GM23338 (cell line): ENCODE results near the gene LRCH2. TPM values are rescaled to one million over a fixed set of nuclear protein-coding genes. Genes with fewer than 3 reads are reported as not detected.

Experiments
- ATAC-seq: fragments of 200-7000 bp; cut with Tn5 transposase; 3 replicates; pipeline ENCODE4 v1.9.1; 2020
- DNase-seq: peaks from one replicate; pipeline ENCODE4 v3.0.0-alpha.2; 2015; ENCODE audit warnings: low spot score
- H2AFZ ChIP-seq: fragments of 200-600 bp; sonication (generic); 2 replicates; pipeline ENCODE4 v1.8.0; 2016; ENCODE audit warnings: antibody characterized with exemption, mild to moderate bottlenecking, moderate library complexity
- H3F3A ChIP-seq: fragments of 200-600 bp; sonication (generic); replicated peaks from 2 replicates; pipeline ENCODE4 v1.8.0; 2017; ENCODE audit warnings: antibody characterized with exemption, mixed run types, low read depth
- H3K27ac ChIP-seq: fragments of 200-600 bp; sonication (generic); 2 replicates; pipeline ENCODE4 v1.6.1; 2016; ENCODE audit warnings: low read depth
- H3K27me3 ChIP-seq: fragments of 200-600 bp; sonication (generic); 2 replicates; pipeline ENCODE4 v1.8.0; 2016; ENCODE audit warnings: mild to moderate bottlenecking, mixed run types, moderate library complexity; ENCODE audit not compliant: insufficient read depth
- H3K36me3 ChIP-seq: fragments of 200-600 bp; sonication (generic); 2 replicates; pipeline ENCODE4 v1.8.0; 2016; ENCODE audit warnings: mild to moderate bottlenecking; ENCODE audit not compliant: insufficient read depth
- H3K4me1 ChIP-seq: fragments of 200-600 bp; sonication (generic); 2 replicates; pipeline ENCODE4 v1.8.0; 2016; ENCODE audit warnings: mild to moderate bottlenecking, moderate library complexity; ENCODE audit not compliant: insufficient read depth
- H3K4me2 ChIP-seq: fragments of 200-600 bp; sonication (generic); 2 replicates; pipeline ENCODE4 v1.7.1; 2017; ENCODE audit warnings: mixed run types
- H3K4me3 ChIP-seq: fragments of 200-600 bp; sonication (generic); 2 replicates; pipeline ENCODE4 v1.6.1; 2016; ENCODE audit warnings: mixed run types
- H3K79me2 ChIP-seq: fragments of 200-600 bp; sonication (generic); replicated peaks from 2 replicates; pipeline ENCODE4 v1.8.0; 2017; ENCODE audit warnings: mild to moderate bottlenecking; ENCODE audit not compliant: insufficient read depth
- H3K9me2 ChIP-seq: fragments of 200-600 bp; sonication (generic); 2 replicates; pipeline ENCODE4 v1.8.0; 2017; ENCODE audit not compliant: insufficient read depth
- H4K20me1 ChIP-seq: fragments of 200-600 bp; sonication (generic); replicated peaks from 2 replicates; pipeline ENCODE4 v1.8.0; 2017; ENCODE audit warnings: mild to moderate bottlenecking; ENCODE audit not compliant: insufficient read depth
- H3K27ac Mint-ChIP-seq: 2 replicates; pipeline ENCODE4 v1.8.0; 2020; ENCODE audit warnings: inconsistent platforms, mild to moderate bottlenecking, moderate library complexity, mixed read lengths
- H3K27me3 Mint-ChIP-seq: 3 replicates; pipeline ENCODE4 v1.8.0; 2022; ENCODE audit warnings: low read depth, mild to moderate bottlenecking, moderate library complexity, mixed read lengths, inconsistent platforms; ENCODE audit not compliant: insufficient read depth, poor library complexity
- H3K36me3 Mint-ChIP-seq: 3 replicates; pipeline ENCODE4 v1.8.0; 2021; ENCODE audit warnings: low read depth, mild to moderate bottlenecking, inconsistent platforms, moderate library complexity, mixed read lengths
- H3K4me1 Mint-ChIP-seq: 3 replicates; pipeline ENCODE4 v1.8.0; 2020; ENCODE audit warnings: mild to moderate bottlenecking, inconsistent platforms, mixed read lengths
- H3K4me3 Mint-ChIP-seq: 3 replicates; pipeline ENCODE4 v1.8.0; 2021; ENCODE audit warnings: moderate library complexity, mild to moderate bottlenecking, inconsistent platforms, mixed read lengths
- H3K9me3 Mint-ChIP-seq: 3 replicates; pipeline ENCODE4 v1.8.0; 2020; ENCODE audit warnings: moderate library complexity, mild to moderate bottlenecking, inconsistent platforms, mixed read lengths
- CREB1 ChIP-seq: fragments of 250-450 bp; sonication (Bioruptor Pico); IDR thresholded peaks from 2 replicates; pipeline ENCODE4 v1.5.0; 2020; ENCODE audit warnings: low read depth, mild to moderate bottlenecking, moderate library complexity
- CTCF ChIP-seq, 2 experiments: fragments of 200-600 bp in 1 of 2; sonication (generic) in 1 of 2; conservative IDR thresholded peaks; 2 replicates each; pipeline versions ENCODE4 v1.5.1 to v1.6.1; 2016 to 2017; ENCODE audit warnings: antibody characterized with exemption in 2 of 2, low read depth in 2 of 2, mild to moderate bottlenecking in 2 of 2, moderate library complexity in 1 of 2
- EZH2 ChIP-seq: fragments of 200-600 bp; sonication (generic); IDR thresholded peaks from one replicate; pipeline ENCODE4 v1.8.0; 2017; ENCODE audit warnings: antibody characterized with exemption, mild to moderate bottlenecking, low read depth; ENCODE audit not compliant: unreplicated experiment
- EZH2phosphoT487 ChIP-seq: fragments of 200-600 bp; sonication (generic); IDR thresholded peaks from one replicate; pipeline ENCODE4 v1.8.1; 2018; ENCODE audit warnings: antibody characterized with exemption; ENCODE audit not compliant: unreplicated experiment
- JUNB ChIP-seq: IDR thresholded peaks from one replicate; pipeline ENCODE4 v1.6.1; 2016; ENCODE audit warnings: antibody characterized with exemption; ENCODE audit not compliant: unreplicated experiment
- NANOG ChIP-seq: IDR thresholded peaks from 2 replicates; pipeline ENCODE4 v1.6.1; 2016; ENCODE audit warnings: antibody characterized with exemption, borderline replicate concordance
- POLR2AphosphoS5 ChIP-seq: IDR thresholded peaks from 2 replicates; pipeline ENCODE4 v1.6.1; 2016; ENCODE audit warnings: antibody characterized with exemption, low read depth
- REST ChIP-seq: IDR thresholded peaks from one replicate; pipeline ENCODE4 v1.6.1; 2018; ENCODE audit warnings: antibody characterized with exemption; ENCODE audit not compliant: unreplicated experiment
- ZNF114 ChIP-seq: fragments of 250-450 bp; sonication (Bioruptor Pico); IDR thresholded peaks from 2 replicates; pipeline ENCODE4 v1.5.0; 2020; ENCODE audit warnings: mild to moderate bottlenecking, moderate library complexity
- ZNF462 ChIP-seq: fragments of 250-450 bp; sonication (Bioruptor Pico); IDR thresholded peaks from 2 replicates; pipeline ENCODE4 v1.5.0; 2020; ENCODE audit warnings: mild to moderate bottlenecking, moderate library complexity
- polyA plus RNA-seq: library from polyadenylated mRNA; unstranded; fragments of >200 nt; fragmentation: Nextera tagmentation; extraction: Ambion mirVana; gene quantifications from 2 replicates; pipeline ENCODE4 v1.2.1, GENCODE V29; 2016
- total RNA-seq: library from RNA; depleted of rRNA; stranded (reverse); fragments of >200 nt; shearing (Covaris generic); gene quantifications from 2 replicates; pipeline ENCODE4 v1.2.3, GENCODE V29; 2014

Gene LRCH2
- total and polyA plus RNA-seq, 2 experiments from 2014 or later: 2.5 to 8.6 TPM

GRCh38 chrX:115191490-115192243 lies 42.2 kb downstream of the LRCH2 start (continued):
- TF ChIP-seq ZNF462 (CRISPR knock-in tag) (no peak), CTCF (conservative IDR thresholded peaks at IDR 0.05; ENCODE audit: low read depth in 2 of 2) (no peak), EZH2phosphoT487 (no peak), CREB1 (CRISPR knock-in tag) (no peak)

- H3K4me3 ChIP-seq: no peak overlapping the region
- no peaks in the 10 kb centered on the region for H3F3A ChIP-seq
- TF ChIP-seq CREB1 (CRISPR knock-in tag) (no peak), JUNB (no peak), ZNF114 (CRISPR knock-in tag) (no peak), POLR2AphosphoS5 (no peak), EZH2phosphoT487 (no peak), EZH2 (no peak), REST (no peak), NANOG (no peak)
These were observed 43.0 kb downstream of the LRCH2 start for GRCh38 chrX:115190636-115191489.

More at GRCh38 chrX:115190636-115191489, 43.0 kb downstream of the LRCH2 start:
- H3K4me2 ChIP-seq: no peak overlapping the region
- Mint-ChIP-seq H3K4me3 (no peak overlapping the region), H3K27me3 (peaks cover 2% of the 10 kb centered on the region), H3K36me3 (peaks cover 14% of the 10 kb centered on the region), H3K4me1 (no peaks in the 10 kb centered on the region), H3K27ac (no peak overlapping the region), H3K9me3 (peaks cover 3% of the 10 kb centered on the region; the same call in 2 of the 3 replicates)
- ATAC-seq (no peak), DNase-seq (no peak)
- no peaks in the 10 kb centered on the region for H3K9me2 ChIP-seq
- H3K27me3 ChIP-seq: no peaks in the 10 kb centered on the region
- no peak overlapping the region for H2AFZ ChIP-seq
- H3K79me2 ChIP-seq: no peaks in the 10 kb centered on the region
- H3K4me1 ChIP-seq: no peaks in the 10 kb centered on the region
- no peaks in the 10 kb centered on the region for H3K36me3 ChIP-seq
- no peaks in the 10 kb centered on the region for H4K20me1 ChIP-seq
- no peak overlapping the region for H3K27ac ChIP-seq
